Parathyroid adenoma (tissue), 2 donors: ENCODE measurements around the gene POMT2.
"Not testable (repeated sequence)": the region's sequence is repeated elsewhere in the genome, so short reads cannot be mapped to it uniquely, and the experiment has no call there.

Experiments used
- H2AFZ ChIP-seq: fragments of 300-600 bp; sonication (generic); one replicate; pipeline ENCODE4 v1.7.0; 2017; ENCODE audit warnings: antibody characterized with exemption, mild to moderate bottlenecking
- H3K27ac ChIP-seq: fragments of 300-600 bp; sonication (generic); one replicate; pipeline ENCODE4 v1.7.0; 2017
- H3K27me3 ChIP-seq: fragments of 300-600 bp; sonication (generic); one replicate; pipeline ENCODE4 v1.7.0; 2017; ENCODE audit warnings: low read length; ENCODE audit not compliant: control insufficient read depth, insufficient read depth
- H3K36me3 ChIP-seq: fragments of 300-600 bp; sonication (generic); one replicate; pipeline ENCODE4 v1.7.0; 2017; ENCODE audit warnings: low read length; ENCODE audit not compliant: control insufficient read depth, insufficient read depth
- H3K4me1 ChIP-seq: fragments of 300-600 bp; sonication (generic); one replicate; pipeline ENCODE4 v1.7.0; 2017; ENCODE audit warnings: control low read depth
- H3K4me2 ChIP-seq: fragments of 300-600 bp; sonication (generic); one replicate; pipeline ENCODE4 v1.7.0; 2017; ENCODE audit warnings: low read length
- H3K4me3 ChIP-seq: fragments of 300-600 bp; sonication (generic); one replicate; pipeline ENCODE4 v1.7.0; 2017; ENCODE audit warnings: low read depth, low read length
- H3K79me2 ChIP-seq: fragments of 300-600 bp; sonication (generic); one replicate; pipeline ENCODE4 v1.7.0; 2017; ENCODE audit warnings: control low read depth
- H3K9ac ChIP-seq: fragments of 300-600 bp; sonication (generic); one replicate; pipeline ENCODE4 v1.7.0; 2017; ENCODE audit warnings: mild to moderate bottlenecking
- H3K9me3 ChIP-seq: fragments of 300-600 bp; sonication (generic); one replicate; pipeline ENCODE4 v1.7.0; 2017; ENCODE audit warnings: low read length; ENCODE audit not compliant: control insufficient read depth
- CTCF ChIP-seq: fragments of 300-600 bp; sonication (generic); IDR thresholded peaks from one replicate; pipeline ENCODE4 v1.7.0; 2017; ENCODE audit warnings: antibody characterized with exemption, mild to moderate bottlenecking
- donor health status: primary hyperparathyroidism.

Gene POMT2

GRCh38 chr14:77290705-77291104 lies 30.0 kb downstream of the POMT2 start:
- TF ChIP-seq CTCF, result no peak
- Histone ChIP-seq H3K4me2 (no peak overlapping the region), H3K27ac (no peak overlapping the region), H3K4me3 (no peak overlapping the region), H2AFZ (no peak overlapping the region), H3K9ac (no peak overlapping the region), H3K36me3 (no peaks in the 10 kb centered on the region), H3K4me1 (no peaks in the 10 kb centered on the region), H3K9me3 (no peaks in the 10 kb centered on the region), H3K79me2 (no peaks in the 10 kb centered on the region), H3K27me3 (no peaks in the 10 kb centered on the region)

- H3K27me3 ChIP-seq, result no peaks in the 10 kb centered on the region
- H3K27ac ChIP-seq, result no peak overlapping the region
- H3K9ac ChIP-seq, result no peak overlapping the region
- H3K4me3 ChIP-seq, result no peak overlapping the region
- H3K79me2 ChIP-seq, result no peaks in the 10 kb centered on the region
- no peak overlapping the region for H2AFZ ChIP-seq
- H3K4me2 ChIP-seq, result no peak overlapping the region
- no peak for TF ChIP-seq CTCF
- no peaks in the 10 kb centered on the region for H3K36me3 ChIP-seq
- no peaks in the 10 kb centered on the region for H3K9me3 ChIP-seq
- H3K4me1 ChIP-seq, result no peaks in the 10 kb centered on the region
These were observed 34.1 kb downstream of the POMT2 start for GRCh38 chr14:77286576-77286975.

- Histone ChIP-seq H3K27ac (no peak overlapping the region), H3K36me3 (no peaks in the 10 kb centered on the region)
These were observed 36.2 kb downstream of the POMT2 start for GRCh38 chr14:77284466-77284865.

GRCh38 chr14:77284066-77284465 lies 36.6 kb downstream of the POMT2 start:
- Histone ChIP-seq H3K79me2 (no peaks in the 10 kb centered on the region), H3K9me3 (no peaks in the 10 kb centered on the region), H3K9ac (no peak overlapping the region), H3K27me3 (no peaks in the 10 kb centered on the region), H3K4me2 (no peak overlapping the region), H2AFZ (no peak overlapping the region), H3K36me3 (no peaks in the 10 kb centered on the region), H3K4me1 (no peaks in the 10 kb centered on the region), H3K27ac (no peak overlapping the region), H3K4me3 (no peak overlapping the region)
- no peak for TF ChIP-seq CTCF

More at GRCh38 chr14:77284466-77284865, 36.2 kb downstream of the POMT2 start:
- H3K4me2 ChIP-seq, result no peak overlapping the region
- H3K9ac ChIP-seq, result no peak overlapping the region
- no peaks in the 10 kb centered on the region for H3K79me2 ChIP-seq
- no peak overlapping the region for H3K4me3 ChIP-seq
- no peaks in the 10 kb centered on the region for H3K27me3 ChIP-seq
- H3K4me1 ChIP-seq, result no peaks in the 10 kb centered on the region
- no peak overlapping the region for H2AFZ ChIP-seq
- no peak for TF ChIP-seq CTCF
- no peaks in the 10 kb centered on the region for H3K9me3 ChIP-seq

- no peak overlapping the region for H3K27ac ChIP-seq
- no peaks in the 10 kb centered on the region for H3K27me3 ChIP-seq
- H3K79me2 ChIP-seq, result no peaks in the 10 kb centered on the region
- H3K36me3 ChIP-seq, result no peaks in the 10 kb centered on the region
- H3K9ac ChIP-seq, result no peak overlapping the region
- no peaks in the 10 kb centered on the region for H3K4me1 ChIP-seq
- no peak overlapping the region for H3K4me2 ChIP-seq
- no peak overlapping the region for H2AFZ ChIP-seq
- no peaks in the 10 kb centered on the region for H3K9me3 ChIP-seq
- no peak for TF ChIP-seq CTCF
- no peak overlapping the region for H3K4me3 ChIP-seq
These were observed 38.8 kb downstream of the POMT2 start for GRCh38 chr14:77281852-77282410.

GRCh38 chr14:77280921-77281320 lies 39.8 kb downstream of the POMT2 start:
- not testable (repeated sequence) for H3K4me1 ChIP-seq, H2AFZ ChIP-seq, H3K9me3 ChIP-seq, H3K27me3 ChIP-seq, H3K4me2 ChIP-seq, H3K79me2 ChIP-seq, H3K4me3 ChIP-seq, H3K27ac ChIP-seq, H3K9ac ChIP-seq, H3K36me3 ChIP-seq
